H9 (cell line): ENCODE data around the gene ZER1. TPM values are rescaled to one million over a fixed set of nuclear protein-coding genes. Genes with fewer than 3 reads are reported as not detected.
A peak's percentile ranks its signal among the peaks of the same experiment; 100 is the strongest.

Experiments used
- DNase-seq: peaks from one replicate; pipeline ENCODE4 v3.0.0-alpha.2; 2017
- H2AFZ ChIP-seq: one replicate; pipeline ENCODE4 v1.6.1; 2013; ENCODE audit warnings: mild to moderate bottlenecking, low read length, control low read depth, moderate library complexity
- H2AK5ac ChIP-seq: 2 replicates; pipeline ENCODE4 v1.6.1; 2013; ENCODE audit warnings: low read length, control low read depth, mixed read lengths; ENCODE audit not compliant: insufficient read length
- H2BK120ac ChIP-seq: one replicate; pipeline ENCODE4 v1.6.1; 2013; ENCODE audit warnings: low read depth, mild to moderate bottlenecking, low read length, control low read depth, inconsistent platforms; ENCODE audit not compliant: poor library complexity, severe bottlenecking
- H2BK12ac ChIP-seq: 2 replicates; pipeline ENCODE4 v1.6.1; 2013; ENCODE audit warnings: low read length, control low read depth, mixed read lengths, low read depth; ENCODE audit not compliant: insufficient read length
- H2BK15ac ChIP-seq: 2 replicates; pipeline ENCODE4 v1.6.1; 2013; ENCODE audit warnings: low read depth, low read length, control low read depth
- H2BK20ac ChIP-seq: one replicate; pipeline ENCODE4 v1.6.1; 2013; ENCODE audit warnings: low read depth, mild to moderate bottlenecking, low read length, control low read depth, inconsistent platforms; ENCODE audit not compliant: poor library complexity, severe bottlenecking
- H2BK5ac ChIP-seq: 2 replicates; pipeline ENCODE4 v1.6.1; 2013; ENCODE audit warnings: low read length, control low read depth, mixed read lengths; ENCODE audit not compliant: insufficient read length
- H3K14ac ChIP-seq: 2 replicates; pipeline ENCODE4 v1.6.1; 2013; ENCODE audit warnings: low read length, control low read depth; ENCODE audit not compliant: insufficient read depth
- H3K18ac ChIP-seq: 2 replicates; pipeline ENCODE4 v1.6.1; 2013; ENCODE audit warnings: low read depth, mild to moderate bottlenecking, mixed read lengths, low read length, control low read depth; ENCODE audit not compliant: insufficient read length
- H3K23ac ChIP-seq: 2 replicates; pipeline ENCODE4 v1.6.1; 2013; ENCODE audit warnings: low read length, control low read depth, mixed read lengths, low read depth; ENCODE audit not compliant: insufficient read length
- H3K23me2 ChIP-seq: 2 replicates; pipeline ENCODE4 v1.6.1; 2013; ENCODE audit warnings: low read depth, mild to moderate bottlenecking, mixed read lengths, low read length, control low read depth; ENCODE audit not compliant: insufficient read length, poor library complexity, severe bottlenecking
- H3K27ac ChIP-seq: 2 replicates; pipeline ENCODE4 v1.5.1; 2013; ENCODE audit warnings: low read length, control low read depth, mixed read lengths, low read depth; ENCODE audit not compliant: insufficient read length
- H3K27me3 ChIP-seq: 2 replicates; pipeline ENCODE4 v1.6.1; 2013; ENCODE audit warnings: low read length, control low read depth, inconsistent platforms; ENCODE audit not compliant: insufficient read depth
- H3K4ac ChIP-seq: 2 replicates; pipeline ENCODE4 v1.6.1; 2013; ENCODE audit warnings: low read depth, mild to moderate bottlenecking, control low read depth, inconsistent platforms, low read length, moderate library complexity
- H3K4me1 ChIP-seq: 2 replicates; pipeline ENCODE4 v1.6.1; 2013; ENCODE audit warnings: low read length, control low read depth, inconsistent platforms; ENCODE audit not compliant: insufficient read depth
- H3K4me2 ChIP-seq: 2 replicates; pipeline ENCODE4 v1.6.1; 2013; ENCODE audit warnings: low read length, control low read depth, mixed read lengths; ENCODE audit not compliant: insufficient read length, insufficient read depth
- H3K56ac ChIP-seq: 2 replicates; pipeline ENCODE4 v1.6.1; 2013; ENCODE audit warnings: low read depth, mild to moderate bottlenecking, mixed read lengths, low read length, control low read depth; ENCODE audit not compliant: insufficient read length
- H3K79me1 ChIP-seq: 2 replicates; pipeline ENCODE4 v1.6.1; 2013; ENCODE audit warnings: low read depth, mild to moderate bottlenecking, moderate library complexity, low read length, control low read depth, inconsistent platforms; ENCODE audit not compliant: insufficient read depth, poor library complexity, severe bottlenecking
- H3K79me2 ChIP-seq: 2 replicates; pipeline ENCODE4 v1.6.1; 2013; ENCODE audit warnings: low read length, control low read depth, inconsistent platforms; ENCODE audit not compliant: insufficient read depth
- H3K9ac ChIP-seq: 2 replicates; pipeline ENCODE4 v1.6.1; 2013; ENCODE audit warnings: low read length, control low read depth, mixed read lengths; ENCODE audit not compliant: insufficient read length; ENCODE audit errors: extremely low read depth
- H3K9me3 ChIP-seq: one replicate; pipeline ENCODE4 v1.6.1; 2013; ENCODE audit warnings: low read depth, low read length, inconsistent platforms; ENCODE audit not compliant: control insufficient read depth
- H3T11ph ChIP-seq: one replicate; pipeline ENCODE4 v1.6.1; 2013; ENCODE audit warnings: mild to moderate bottlenecking, low read length, control low read depth, inconsistent platforms
- H4K20me1 ChIP-seq: one replicate; pipeline ENCODE4 v1.6.1; 2013; ENCODE audit not compliant: control insufficient read depth, insufficient read length, insufficient read depth
- H4K5ac ChIP-seq: 2 replicates; pipeline ENCODE4 v1.6.1; 2013; ENCODE audit warnings: low read depth, mild to moderate bottlenecking, mixed read lengths, low read length, control low read depth; ENCODE audit not compliant: insufficient read length
- H4K8ac ChIP-seq: replicated peaks from 2 replicates; pipeline ENCODE4 v1.6.1; 2013; ENCODE audit warnings: low read length, control low read depth, mixed read lengths, low read depth; ENCODE audit not compliant: insufficient read length
- H4K91ac ChIP-seq: 2 replicates; pipeline ENCODE4 v1.6.1; 2013; ENCODE audit warnings: low read depth, mild to moderate bottlenecking, moderate library complexity, mixed read lengths, low read length, control low read depth; ENCODE audit not compliant: insufficient read length
- H3K27ac Mint-ChIP-seq, 3 experiments: 2 replicates in 2 of 3; 3 replicates in 1 of 3; pipeline ENCODE4 v1.8.0; 2020 to 2021; ENCODE audit warnings: mixed read lengths in 3 of 3, mild to moderate bottlenecking in 1 of 3, moderate library complexity in 1 of 3
- H3K27me3 Mint-ChIP-seq: 2 replicates; pipeline ENCODE4 v1.8.0; 2021; ENCODE audit warnings: low read depth, mild to moderate bottlenecking, moderate library complexity, mixed read lengths
- H3K36me3 Mint-ChIP-seq, 3 experiments: 2 replicates in 2 of 3; 3 replicates in 1 of 3; pipeline ENCODE4 v1.8.0; 2020 to 2021; ENCODE audit warnings: low read depth in 3 of 3, mixed read lengths in 3 of 3; ENCODE audit not compliant: insufficient read depth in 1 of 3
- H3K4me1 Mint-ChIP-seq, 2 experiments: 2 replicates each; pipeline ENCODE4 v1.8.0; 2020; ENCODE audit warnings: mixed read lengths in 2 of 2
- H3K4me3 Mint-ChIP-seq, 2 experiments: 2 replicates in 1 of 2; 3 replicates in 1 of 2; pipeline ENCODE4 v1.8.0; 2020 to 2021; ENCODE audit warnings: mild to moderate bottlenecking in 2 of 2, mixed read lengths in 2 of 2, moderate library complexity in 1 of 2
- H3K9me3 Mint-ChIP-seq, 2 experiments: 2 replicates in 1 of 2; 3 replicates in 1 of 2; pipeline ENCODE4 v1.8.0; 2020; ENCODE audit warnings: mild to moderate bottlenecking in 2 of 2, mixed read lengths in 2 of 2, moderate library complexity in 1 of 2
- CTCF ChIP-seq: fragments of 200-600 bp; sonication (generic); conservative IDR thresholded peaks from 3 replicates; pipeline ENCODE4 v1.8.0; 2021; ENCODE audit warnings: antibody characterized with exemption, mild to moderate bottlenecking
- WGBS: extraction: QIAGEN DNeasy Blood & Tissue Kit; methylation state at CpG from one replicate; pipeline ENCODE4 v1.1.7; 2013; ENCODE audit warnings: missing lambda C conversion rate, low lambda C conversion rate, mixed read lengths; ENCODE audit not compliant: insufficient read length; ENCODE audit errors: extremely low coverage; 5-methylcytosine and 5-hydroxymethylcytosine counted together
- total RNA-seq: library from RNA; stranded (reverse); gene quantifications from 2 replicates; pipeline ENCODE4 v1.2.1, GENCODE V29; 2021

Gene ZER1
- total RNA-seq, 1 experiment from 2014 or later: 24.2 TPM

DNA sequence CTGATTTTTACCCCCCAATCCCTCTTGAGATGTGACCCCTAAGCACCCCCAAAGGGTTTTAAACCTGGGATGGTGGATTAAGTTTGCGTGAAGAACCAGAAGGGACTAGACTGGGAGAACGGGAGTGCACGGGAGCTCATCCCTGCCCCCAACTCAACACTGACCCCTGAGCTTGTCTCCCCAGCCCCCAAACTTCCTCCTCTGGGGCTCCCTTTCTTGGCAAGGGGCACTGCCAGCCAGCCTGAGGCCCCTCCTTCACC is 87.7 kb downstream of the ZER1 start:
- Histone ChIP-seq H3K9ac (peak overlapping the region; percentile 92), H4K91ac (no peak overlapping the region), H3T11ph (no peak overlapping the region), H4K8ac (no peak overlapping the region), H3K56ac (no peak overlapping the region), H4K20me1 (no peaks in the 10 kb centered on the region), H3K9me3 (no peaks in the 10 kb centered on the region), H4K5ac (no peak overlapping the region), H3K18ac (peak overlapping the region; percentile 49), H3K27ac (peak overlapping the region; percentile 93), H2BK15ac (no peak overlapping the region), H2BK12ac (no peak overlapping the region), H3K79me1 (no peaks in the 10 kb centered on the region), H3K4me2 (peak overlapping the region; percentile 73), H3K23ac (no peak overlapping the region), H3K27me3 (no peaks in the 10 kb centered on the region), H3K4me1 (peaks cover 4% of the 10 kb centered on the region; the same call in 1 of the 2 replicates), H2AK5ac (no peak overlapping the region), H3K79me2 (peaks cover 33% of the 10 kb centered on the region), H3K14ac (peak overlapping the region; percentile 79; the same call in 1 of the 2 replicates), H3K23me2 (peaks cover 13% of the 10 kb centered on the region), H2BK20ac (no peak overlapping the region), H2BK5ac (peak overlapping the region; percentile 9), H2BK120ac (no peak overlapping the region), H3K4ac (no peak overlapping the region), H2AFZ (no peak overlapping the region)
- Mint-ChIP-seq H3K27me3 (no peaks in the 10 kb centered on the region), H3K27ac (peak overlapping the region; percentile 99), H3K4me3 (peak overlapping the region; percentile 95 to 100), H3K4me1 (peaks cover 42 to 44% of the 10 kb centered on the region in 2 experiments), H3K9me3 (peaks cover 6 to 13% of the 10 kb centered on the region in 2 experiments), H3K36me3 (peaks cover 28 to 40% (median 40%) of the 10 kb centered on the region in 3 experiments)
- DNase-seq: no peak
- no peak for TF ChIP-seq CTCF
- WGBS: no CpG with 5 or more reads among the region's 3 CpGs
